ENCODE results near the gene BCL2L14. TPM values are rescaled to one million over a fixed set of nuclear protein-coding genes. Genes with fewer than 3 reads are reported as not detected.

The BCL2L14 gene, protein sequence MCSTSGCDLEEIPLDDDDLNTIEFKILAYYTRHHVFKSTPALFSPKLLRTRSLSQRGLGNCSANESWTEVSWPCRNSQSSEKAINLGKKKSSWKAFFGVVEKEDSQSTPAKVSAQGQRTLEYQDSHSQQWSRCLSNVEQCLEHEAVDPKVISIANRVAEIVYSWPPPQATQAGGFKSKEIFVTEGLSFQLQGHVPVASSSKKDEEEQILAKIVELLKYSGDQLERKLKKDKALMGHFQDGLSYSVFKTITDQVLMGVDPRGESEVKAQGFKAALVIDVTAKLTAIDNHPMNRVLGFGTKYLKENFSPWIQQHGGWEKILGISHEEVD
- polyA plus RNA-seq (ENCODE audit: insufficient read length), result 0.67 TPM
- long read RNA-seq, donor 1, partial matches to known transcripts, result 15 of 15 reads
- long read RNA-seq, donor 1, other reads (novel, unspliced or antisense), result 0 of 15 reads
- long read RNA-seq, donor 2, partial matches to known transcripts, result 12 of 12 reads
- long read RNA-seq, donor 2, other reads (novel, unspliced or antisense), result 0 of 12 reads
- long read RNA-seq, donor 3, result 0 reads
- long read RNA-seq, donor 4, result 0 reads
- long read RNA-seq, donor 5, result 0 reads
- long read RNA-seq, donor 6, result 0 reads
- long read RNA-seq, donor 7, partial matches to known transcripts, result 16 of 26 reads
- long read RNA-seq, donor 7, other reads (novel, unspliced or antisense), result 10 of 26 reads
- long read RNA-seq, donor 8, result 0 reads

DNA sequence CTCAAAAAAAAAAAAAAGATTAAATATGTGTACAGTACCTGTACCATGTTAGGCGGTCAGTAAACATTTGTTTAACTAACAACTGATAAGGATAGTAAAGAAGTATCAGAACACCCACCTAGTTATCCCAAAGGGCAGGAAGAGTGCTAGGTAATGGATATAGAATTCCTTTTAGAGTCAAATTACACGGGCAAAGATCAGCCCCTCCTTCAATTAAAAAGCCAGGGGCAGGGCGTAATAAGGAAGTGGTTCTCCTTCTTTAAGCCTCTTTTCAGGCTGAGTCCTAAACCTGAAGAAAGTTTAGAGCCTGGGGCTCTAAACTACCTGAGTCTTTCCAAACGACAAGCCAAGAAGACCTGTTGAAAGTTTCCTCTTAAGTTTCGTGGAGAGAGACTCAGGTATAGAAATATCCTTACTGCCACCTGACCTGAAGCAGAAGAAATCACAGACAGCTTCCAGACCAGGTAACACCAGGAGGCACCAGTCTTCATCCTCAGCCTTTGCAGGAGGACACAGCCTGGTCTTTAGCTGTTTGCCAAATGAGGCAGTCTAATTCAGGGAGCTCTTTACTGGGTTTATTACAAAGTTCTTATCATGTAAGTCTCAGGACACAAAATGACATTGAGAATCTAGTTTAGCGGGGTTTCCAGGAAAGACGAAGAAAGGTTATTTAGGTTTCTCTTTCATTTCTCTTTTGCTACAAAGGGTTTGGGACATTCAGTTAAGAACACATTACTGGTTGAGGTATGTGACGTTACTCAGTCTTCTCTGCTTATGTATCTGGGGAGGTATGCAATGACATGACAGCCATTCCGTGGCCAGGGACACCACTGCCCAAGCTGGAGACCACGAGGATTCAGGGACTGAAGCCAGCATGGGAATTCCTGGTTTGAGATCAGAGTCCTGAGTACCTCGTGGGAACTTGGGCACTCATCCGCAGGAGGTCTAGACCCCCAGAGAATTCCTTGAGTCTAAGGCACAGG is at the start of gene BCL2L14:
TSS of gene BCL2L14 (plus strand) at position 266 of the 983 bp plus-strand sequence. CDS start 8,367 bp downstream, outside the sequence.
- DNase-seq, result no peak

DNA sequence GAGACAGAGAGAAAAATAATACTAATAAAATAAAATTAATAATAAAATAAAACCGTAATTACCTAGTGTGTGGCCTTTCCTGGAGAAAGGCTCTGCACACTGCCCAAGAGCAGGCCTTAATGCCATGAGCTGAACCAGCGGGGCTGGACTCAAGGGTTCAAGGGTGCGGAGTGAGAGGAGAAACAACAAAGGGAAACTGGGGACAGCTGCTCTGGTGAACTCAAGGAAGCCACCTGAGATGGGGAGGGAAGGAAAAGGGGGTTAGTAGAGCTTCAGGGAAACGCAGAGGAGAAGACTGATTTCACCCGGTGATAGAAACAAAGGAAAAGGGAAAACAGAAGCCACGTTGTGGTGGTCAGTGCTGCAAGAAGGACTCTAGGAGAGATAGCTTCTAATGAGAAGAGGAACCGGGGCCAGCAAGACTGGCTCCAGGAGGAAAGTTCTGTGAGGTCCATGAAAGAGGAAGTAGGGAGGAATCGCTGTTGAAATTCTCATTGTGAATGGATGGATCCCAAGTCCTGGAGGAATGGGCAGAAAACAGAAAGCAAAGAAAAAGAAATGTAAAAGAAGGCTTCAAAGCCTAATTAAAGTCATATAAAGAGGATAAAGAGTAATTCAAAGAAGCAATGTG is 48.3 kb upstream of the BCL2L14 start:
- DNase-seq, result no peak

DNA sequence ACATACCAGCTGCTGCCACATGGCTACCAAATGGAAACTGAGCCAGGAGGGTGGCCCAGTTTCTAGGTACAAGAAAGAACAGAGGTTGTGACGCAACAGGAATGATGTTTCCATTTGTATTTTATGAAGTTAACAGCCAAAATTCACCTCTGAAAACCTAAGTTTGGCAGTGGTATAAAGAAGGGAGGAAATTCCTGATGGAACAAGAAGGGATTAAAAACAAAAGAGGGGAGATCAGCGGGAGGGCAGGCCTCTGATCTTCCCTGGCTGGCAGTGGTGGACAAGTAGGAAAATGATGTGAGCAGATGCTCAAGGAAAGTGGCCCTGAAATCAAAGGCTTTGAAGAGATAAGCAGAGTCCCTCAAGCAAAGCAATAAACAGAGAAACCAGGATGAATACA is 47.3 kb upstream of the BCL2L14 start:
- DNase-seq, result no peak

DNA sequence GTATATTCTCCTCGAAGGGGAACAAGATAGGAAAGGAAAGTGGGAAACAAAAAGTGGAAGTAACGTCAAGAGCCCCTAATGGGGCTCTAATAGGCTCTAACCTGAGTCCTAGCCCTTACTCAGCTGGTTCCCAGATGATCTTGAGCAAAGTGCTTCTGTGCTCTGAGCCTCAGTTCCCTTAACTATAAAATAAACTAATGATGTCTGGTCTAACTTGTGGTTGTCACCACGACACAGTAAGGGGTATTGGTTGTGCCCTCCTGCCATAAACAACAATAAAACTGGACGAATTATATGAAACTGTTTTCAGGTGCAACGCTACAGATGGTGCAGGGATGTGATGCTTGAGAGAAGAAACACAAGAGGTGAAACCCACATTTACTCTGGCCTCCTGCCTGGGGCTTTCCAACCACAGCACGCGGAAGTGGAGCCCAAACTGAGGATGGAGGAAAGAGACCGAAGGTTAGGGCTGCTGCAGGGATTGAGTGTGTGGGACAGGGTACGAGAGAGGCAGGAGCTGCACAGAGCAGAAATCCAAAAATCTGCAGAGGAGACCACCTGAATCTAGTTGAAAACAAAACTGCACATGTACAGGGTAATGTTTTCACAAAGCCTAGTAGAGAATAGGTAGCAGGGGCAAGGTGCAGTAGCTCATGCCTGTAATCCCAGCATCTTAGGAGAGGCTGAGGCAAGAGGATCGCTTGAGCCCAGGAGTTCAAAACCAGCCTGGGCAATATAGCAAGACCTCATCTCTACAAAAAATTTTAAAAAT is 45.6 kb upstream of the BCL2L14 start:
- DNase-seq, result no peak

DNA sequence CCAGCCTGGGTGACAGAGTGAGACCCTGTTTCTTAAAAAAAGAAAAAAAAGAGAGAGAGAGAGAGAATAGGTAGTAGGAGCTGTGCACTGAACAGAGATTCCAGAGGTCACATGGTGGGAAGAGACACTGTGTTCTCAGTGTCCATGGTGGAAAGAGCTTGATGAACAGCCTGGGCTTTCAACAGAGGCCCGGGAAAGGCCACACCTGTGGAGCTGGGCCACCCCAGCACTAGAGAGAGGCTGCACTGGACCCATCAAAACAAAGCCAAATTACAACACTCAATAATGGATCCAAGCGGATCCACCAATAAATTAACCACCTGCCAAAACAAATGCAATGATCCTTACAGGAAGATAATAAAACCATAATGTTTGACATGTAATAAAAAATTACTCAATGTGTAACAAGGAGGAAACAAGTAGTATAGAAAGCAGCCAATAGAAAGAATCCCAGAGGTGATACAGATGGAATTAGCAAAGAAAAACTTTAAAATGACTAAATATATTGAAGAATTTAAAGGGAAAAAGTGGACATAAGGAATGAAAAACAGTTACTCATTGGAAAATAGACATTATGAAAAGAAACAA is 44.8 kb upstream of the BCL2L14 start:
- DNase-seq, result no peak

DNA sequence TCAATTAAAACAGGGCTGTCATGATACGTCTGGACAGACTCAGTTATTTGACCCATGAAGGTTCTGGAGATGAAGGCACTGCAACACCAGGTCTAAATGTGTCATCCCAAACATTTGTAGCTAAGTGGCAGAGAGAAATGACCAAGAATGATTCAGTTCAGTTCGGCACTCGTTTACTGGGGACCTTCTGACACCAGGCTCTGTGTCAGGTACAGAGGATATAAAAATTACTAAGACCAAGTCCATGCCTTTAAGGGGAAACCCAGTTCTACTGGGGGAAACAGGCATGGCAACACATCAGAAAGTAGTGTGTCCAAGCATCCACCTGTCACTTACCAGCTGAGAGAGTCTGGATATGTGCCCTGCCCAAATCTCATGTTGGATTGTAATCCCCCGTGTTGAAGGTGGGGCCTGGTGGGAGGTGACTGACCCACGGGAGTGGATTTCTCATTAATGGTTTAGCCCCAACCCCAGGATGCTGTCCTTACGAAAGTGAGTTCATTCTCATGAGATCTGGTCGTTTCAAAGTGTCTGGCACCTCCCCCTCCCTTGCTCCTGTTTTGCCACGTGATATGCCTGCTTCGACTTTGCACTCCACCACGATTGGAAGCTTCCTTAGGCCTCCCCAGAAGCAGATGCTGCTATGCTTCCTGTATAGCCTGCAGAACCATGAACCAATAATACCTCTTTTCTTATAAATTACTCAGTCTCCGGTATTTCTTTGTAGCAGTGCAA is 41.9 kb upstream of the BCL2L14 start:
- DNase-seq, result no peak

DNA sequence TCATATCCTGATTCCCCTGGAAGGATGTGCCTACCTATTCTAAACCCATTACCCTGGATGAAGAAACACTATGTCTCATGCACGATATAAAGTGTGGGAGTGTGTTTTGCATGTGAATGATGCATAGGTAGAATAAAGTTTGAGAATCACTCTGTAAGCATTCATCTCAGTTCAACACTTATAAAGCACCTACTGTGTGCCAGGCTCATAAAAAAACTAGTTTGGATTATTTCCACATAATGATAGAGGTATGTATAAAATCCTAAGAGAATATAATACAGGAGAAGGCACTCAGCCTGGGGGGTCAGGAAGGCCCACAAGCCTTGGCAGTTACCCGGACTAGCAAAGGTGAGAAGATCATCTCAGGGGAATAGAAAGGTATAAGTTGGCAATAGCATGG is 41.1 kb upstream of the BCL2L14 start:
- DNase-seq, result no peak

DNA sequence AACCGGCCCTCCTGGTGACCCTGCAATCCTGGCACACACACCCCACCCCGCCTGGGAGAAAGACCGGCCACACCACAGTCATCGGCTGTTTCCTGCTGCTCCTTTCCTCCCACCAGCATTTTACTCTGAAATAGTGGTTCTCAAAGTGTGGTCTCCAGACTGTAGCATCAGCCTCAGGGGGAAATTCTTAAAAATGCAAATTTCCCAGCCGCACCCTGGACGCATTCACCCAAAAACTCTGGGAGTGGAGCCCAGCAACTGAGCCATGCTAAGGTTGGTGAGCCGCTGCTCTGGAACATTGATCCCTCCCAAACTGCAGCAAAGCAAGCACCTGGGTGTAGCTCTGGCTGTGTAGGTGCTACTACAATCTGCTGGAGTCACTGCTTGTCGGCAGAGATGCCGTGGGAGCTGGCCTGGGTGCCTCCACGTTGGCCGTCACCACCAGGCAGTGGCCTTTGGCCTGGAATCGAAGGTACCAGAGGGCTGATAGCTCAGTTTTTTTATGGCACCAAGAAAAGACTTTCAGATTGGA is 38.4 kb upstream of the BCL2L14 start:
- DNase-seq, result no peak

DNA sequence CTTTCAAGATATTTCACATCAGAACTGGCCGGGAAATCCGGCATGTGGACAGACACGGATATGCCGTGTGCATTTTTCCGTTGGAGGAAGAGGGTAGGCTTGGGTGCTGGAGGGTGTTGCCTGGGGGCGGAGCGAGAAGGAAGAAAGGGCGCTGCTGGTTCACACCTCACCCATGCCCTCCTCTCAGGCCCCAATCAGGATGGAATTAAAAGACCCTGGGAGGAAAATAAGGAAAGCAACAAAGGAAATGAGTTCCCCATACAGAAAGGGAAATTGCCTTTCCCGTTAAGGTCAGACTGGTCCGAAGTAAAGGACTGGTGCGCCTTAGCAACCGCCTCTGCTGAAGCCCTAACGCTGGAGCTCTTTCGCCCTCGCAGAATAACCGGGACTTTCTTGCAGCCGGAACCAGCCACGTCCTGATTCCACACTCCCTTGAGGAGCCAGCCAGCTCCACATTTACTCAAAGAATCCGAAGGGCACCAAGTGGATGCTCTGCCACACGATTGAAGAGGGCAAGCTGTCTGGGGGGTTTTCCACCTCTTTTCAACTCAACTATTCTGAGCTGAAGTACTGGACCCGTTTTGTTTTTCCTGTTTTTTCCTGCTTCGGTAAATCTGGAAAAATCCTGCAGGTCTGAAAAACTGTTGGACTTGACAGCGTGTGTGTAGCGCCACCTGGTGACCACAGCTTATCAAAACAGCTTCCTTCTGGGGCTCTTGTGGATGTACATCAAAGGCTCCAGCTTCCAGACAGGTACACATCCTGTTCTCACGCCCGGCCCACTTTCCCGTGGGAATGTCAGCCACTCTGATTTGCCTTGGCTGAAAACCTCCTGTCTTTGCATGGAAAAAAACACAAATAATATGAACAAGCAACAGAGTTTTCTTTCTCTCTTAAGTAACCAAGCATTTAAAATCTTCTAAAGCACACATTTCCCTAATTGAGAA is 37.6 kb upstream of the BCL2L14 start:
- peak; percentile 92 for DNase-seq

DNA sequence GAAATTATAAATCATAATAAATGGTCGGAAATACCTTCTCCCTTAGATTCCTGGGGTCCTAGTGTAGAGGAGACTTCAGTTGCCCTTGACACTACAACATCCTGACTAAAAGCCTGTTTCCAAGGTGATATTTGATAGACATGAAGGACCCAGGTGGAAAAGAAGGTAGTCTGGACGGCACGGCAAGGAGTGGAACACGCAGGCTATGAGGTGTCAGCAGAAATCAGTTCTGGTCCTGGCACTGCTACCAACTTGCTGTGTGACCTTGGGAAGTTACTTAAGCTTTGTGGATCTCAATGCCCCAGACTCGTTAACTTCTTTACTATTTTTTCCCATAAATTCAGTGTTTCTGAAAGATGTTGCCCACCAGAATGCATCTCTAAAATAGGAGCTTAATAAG is 36.9 kb upstream of the BCL2L14 start:
- no peak for DNase-seq

DNA sequence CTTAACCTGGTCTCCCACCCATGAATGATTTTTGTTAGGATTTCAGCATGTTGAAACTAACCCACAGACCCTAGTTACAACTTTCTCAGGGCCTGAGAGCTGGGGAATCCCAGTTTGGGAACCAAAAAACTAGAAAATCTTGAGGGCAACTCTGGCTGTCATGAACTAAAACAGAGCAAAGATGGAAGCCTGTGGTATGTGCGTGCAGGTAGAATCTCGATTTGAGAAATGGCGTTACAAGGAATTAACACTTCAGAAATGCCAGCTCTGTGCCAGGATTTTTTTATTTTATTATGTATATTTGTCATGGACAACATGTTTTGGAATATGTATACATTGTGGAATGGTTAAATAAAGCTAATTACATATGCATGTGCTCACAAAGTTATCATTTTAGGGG is 36.4 kb upstream of the BCL2L14 start:
- no peak for DNase-seq

DNA sequence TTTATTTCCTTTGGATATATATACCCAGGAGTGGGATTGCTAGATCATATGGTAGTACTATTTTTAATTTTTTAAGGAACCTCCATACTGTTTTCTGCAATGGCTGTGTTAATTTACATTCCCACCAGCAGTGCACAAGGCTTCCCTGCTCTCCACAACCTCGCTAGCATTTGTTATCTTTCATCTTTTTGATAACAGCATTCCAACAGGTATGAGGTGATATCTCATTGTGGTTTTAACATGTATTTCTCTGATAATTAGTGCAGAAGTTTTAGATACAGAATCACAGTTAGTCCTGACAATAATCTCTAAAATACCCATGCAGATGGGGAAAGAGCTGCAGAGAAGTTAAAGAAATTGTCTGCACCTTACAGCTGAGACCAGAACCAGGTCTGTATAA is 35.5 kb upstream of the BCL2L14 start:
- no peak for DNase-seq

DNA sequence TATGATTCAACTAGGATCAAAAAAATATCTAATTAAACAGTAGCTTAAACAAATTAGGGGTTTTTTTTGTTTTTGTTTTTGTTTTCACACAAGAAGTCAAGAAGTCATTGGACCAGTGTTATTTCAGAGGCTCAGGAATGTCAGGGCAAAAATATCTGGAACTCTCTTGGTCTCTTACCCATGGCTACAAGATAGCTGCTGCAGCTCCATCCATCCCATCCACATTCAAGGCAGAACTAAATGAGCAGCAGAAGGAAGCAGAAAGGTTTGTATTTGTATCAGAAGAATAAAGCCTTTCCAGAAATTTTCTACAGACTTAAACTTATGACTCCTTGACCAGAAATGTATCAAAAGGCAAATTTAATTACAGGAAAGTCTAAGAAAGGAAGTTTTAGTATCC is 33.8 kb upstream of the BCL2L14 start:
- DNase-seq, result no peak

DNA sequence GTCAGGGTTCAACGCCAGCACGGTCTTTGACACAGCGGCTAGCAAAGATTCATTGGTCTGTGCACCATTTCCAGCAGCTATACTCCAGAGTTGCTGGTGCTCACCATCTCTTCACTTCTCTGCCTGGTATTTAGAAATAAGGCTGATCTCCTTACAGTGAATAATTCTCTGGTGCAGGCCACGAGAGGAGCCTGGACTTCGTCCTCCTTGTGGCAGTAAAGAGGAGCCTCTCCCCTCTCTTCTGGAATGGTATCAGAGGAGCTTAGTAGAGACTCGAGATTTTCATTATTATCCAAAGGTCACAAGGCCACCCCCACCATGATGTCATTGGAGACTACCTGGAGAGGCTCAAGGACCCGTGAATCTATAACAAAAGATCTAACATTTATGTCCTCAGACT is 30.8 kb upstream of the BCL2L14 start:
- DNase-seq, result no peak

DNA sequence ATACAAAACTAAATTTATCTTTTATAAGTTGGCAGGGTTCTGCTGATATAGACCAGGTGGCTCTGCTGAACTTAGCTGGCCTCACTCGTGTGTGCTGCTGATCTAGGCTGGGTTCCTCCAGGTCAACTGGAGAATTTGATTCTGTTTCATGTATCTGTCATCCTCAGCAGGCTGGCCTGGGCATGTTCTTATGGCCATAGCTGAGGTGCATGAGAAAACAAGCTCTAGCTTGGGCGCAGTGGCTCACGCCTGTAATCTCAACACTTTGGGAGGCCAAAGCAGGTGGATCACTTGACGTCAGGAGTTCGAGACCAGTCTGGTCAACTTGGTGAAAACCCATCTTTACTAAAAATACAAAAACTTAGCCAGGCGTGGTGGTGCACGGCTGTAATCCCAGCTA is 24.3 kb upstream of the BCL2L14 start:
- DNase-seq, result no peak

DNA sequence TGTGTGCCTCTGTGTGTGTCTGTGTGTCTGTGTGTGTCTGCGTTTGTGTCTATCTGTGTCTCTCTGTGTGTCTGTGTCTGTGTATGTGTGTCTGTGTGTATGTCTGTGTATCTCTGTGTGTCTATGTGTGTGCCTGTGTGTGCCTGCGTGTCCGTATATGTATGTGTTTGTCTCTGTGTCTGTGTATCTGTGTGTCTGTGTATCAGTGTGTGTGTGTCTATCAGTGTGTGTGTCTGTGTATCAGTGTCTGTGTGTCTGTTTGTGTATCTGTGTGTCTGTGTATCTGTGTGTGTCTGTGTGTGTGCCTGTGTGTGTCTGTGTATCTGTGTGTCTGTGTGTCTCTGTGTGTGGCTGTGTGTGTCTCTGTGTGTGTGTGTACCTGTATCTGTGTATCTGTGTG is 23.1 kb upstream of the BCL2L14 start:
- no peak for DNase-seq

DNA sequence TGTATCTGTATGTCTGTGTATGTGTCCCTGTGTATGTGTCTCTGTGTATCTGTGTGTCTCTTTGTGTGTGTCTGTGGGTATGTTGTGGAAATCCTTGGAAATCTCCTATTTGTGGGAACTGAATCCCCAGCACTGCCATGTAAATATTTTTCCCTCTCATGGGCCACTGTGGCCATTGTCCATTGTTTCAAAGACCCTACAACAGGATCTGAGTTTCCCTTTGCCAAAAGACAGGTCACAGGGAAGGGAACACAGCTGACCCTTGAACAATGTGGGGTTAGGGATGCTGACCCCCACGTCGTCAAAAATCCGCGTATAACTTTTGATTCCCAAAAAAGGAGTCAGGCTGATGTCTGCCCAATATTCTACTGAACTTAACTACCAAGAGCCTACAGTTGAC is 22.5 kb upstream of the BCL2L14 start:
- no peak for DNase-seq

DNA sequence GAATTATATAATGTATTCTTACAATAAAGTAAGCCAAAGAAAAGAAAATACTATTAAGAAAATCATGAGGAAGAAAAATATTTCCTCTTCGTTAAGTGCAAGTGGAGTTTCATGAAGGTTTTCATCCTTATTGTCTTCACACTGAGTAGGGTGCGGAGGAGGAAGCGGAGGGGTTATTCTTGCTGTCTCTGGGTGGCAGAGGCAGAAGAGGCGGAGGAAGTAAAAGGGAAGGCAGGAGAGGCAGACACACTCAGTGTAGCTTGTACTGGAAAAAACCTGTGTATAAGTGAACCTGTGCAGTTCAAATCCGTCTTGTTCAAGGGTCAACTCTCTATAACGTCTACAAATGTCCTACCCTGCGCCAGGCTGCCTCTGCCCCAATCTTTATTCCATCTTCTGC is 22.0 kb upstream of the BCL2L14 start:
- DNase-seq, result no peak

DNA sequence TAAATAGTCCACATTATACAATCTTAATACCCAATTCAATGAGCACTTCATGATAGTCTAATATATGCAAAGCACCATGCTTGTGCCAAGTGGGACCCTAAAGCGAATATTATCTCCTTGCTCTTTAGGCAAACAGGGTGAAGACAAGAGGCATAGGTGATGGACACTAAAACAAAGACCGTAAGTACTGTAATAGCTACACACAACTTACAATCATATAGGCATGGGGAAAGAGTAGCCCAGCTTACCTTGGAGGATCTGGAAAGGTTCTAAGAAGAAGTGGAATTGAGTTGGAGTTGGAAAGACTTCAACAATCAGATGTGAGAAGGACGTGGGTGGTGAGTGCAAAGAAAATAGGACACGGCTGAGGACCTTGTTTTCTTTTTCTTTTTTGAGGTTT is 19.1 kb upstream of the BCL2L14 start:
- no peak for DNase-seq

Data from left kidney (tissue), 8 donors.